Cardiac muscle cell (in vitro differentiated cells and primary cell): ENCODE data around the gene HTR2A. TPM values are rescaled to one million over a fixed set of nuclear protein-coding genes. Genes with fewer than 3 reads are reported as not detected.

ENCODE experiments used
- DNase-seq, 2 donors: peaks; one replicate each; pipeline versions ENCODE4 v3.0.0 to v3.0.0-alpha.2; 2010 to 2017; ENCODE audit warnings: low read depth in 1 of 2, low spot score in 1 of 2
- H3K27ac ChIP-seq: fragments of 200-600 bp; sonication (generic); 2 replicates; pipeline ENCODE4 v1.5.1; 2016
- H3K27me3 ChIP-seq: fragments of 200-600 bp; sonication (generic); 2 replicates; pipeline ENCODE4 v1.6.0; 2016; ENCODE audit warnings: control low read depth
- H3K36me3 ChIP-seq: fragments of 200-600 bp; sonication (generic); 2 replicates; pipeline ENCODE4 v1.5.1; 2016; ENCODE audit warnings: control low read depth
- H3K4me1 ChIP-seq: fragments of 200-600 bp; sonication (generic); 2 replicates; pipeline ENCODE4 v1.8.1; 2017; ENCODE audit warnings: low read depth, mild to moderate bottlenecking, mixed run types
- H3K4me3 ChIP-seq: fragments of 200-600 bp; sonication (generic); 2 replicates; pipeline ENCODE4 v1.5.1; 2016; ENCODE audit warnings: mild to moderate bottlenecking
- H3K9me3 ChIP-seq: fragments of 200-600 bp; sonication (generic); 2 replicates; pipeline ENCODE4 v1.5.1; 2017; ENCODE audit warnings: low read depth, mild to moderate bottlenecking, control low read depth
- polyA plus RNA-seq: library from polyadenylated mRNA; unstranded; fragments of >200 nt; fragmentation: Nextera tagmentation; extraction: Ambion mirVana; gene quantifications from 2 replicates; pipeline ENCODE4 v1.2.1, GENCODE V29; 2016
- total RNA-seq: library from RNA; depleted of rRNA; stranded (reverse); fragments of >200 nt; gene quantifications from 2 replicates; pipeline ENCODE4 v1.2.3, GENCODE V29; 2016
- TF ChIP-seq, protein P1 (sequence below): IDR thresholded peaks from 2 replicates; pipeline ENCODE4 v1.5.1; 2012; ENCODE audit warnings: low read depth, mild to moderate bottlenecking, low read length

Gene HTR2A
- total and polyA plus RNA-seq, 2 experiments from 2014 or later: not detected

DNA sequence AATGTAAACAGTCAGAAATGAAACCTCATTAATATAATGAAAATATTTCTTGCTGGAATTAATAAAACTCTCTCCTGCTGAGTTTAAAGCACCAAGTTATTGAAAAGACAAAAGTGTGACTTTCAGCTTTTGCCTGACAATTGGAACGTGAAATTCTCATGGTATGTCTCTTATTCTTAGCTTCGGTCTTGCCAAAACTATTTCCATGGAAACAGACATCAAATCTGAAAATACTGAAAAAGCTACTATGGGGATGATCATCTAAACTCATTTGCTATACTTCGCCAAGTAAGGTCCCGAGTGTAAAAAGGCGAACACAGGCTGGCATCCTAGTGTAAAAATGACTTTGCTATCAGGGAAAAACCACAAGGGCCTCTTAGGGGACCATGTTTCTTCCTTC lies 22.8 kb downstream of the HTR2A start:
- Histone ChIP-seq H3K27ac (no peak overlapping the region), H3K4me3 (no peak overlapping the region), H3K27me3 (no peaks in the 10 kb centered on the region), H3K9me3 (no peaks in the 10 kb centered on the region), H3K36me3 (no peaks in the 10 kb centered on the region), H3K4me1 (no peaks in the 10 kb centered on the region)
- TF ChIP-seq, protein P1, sequence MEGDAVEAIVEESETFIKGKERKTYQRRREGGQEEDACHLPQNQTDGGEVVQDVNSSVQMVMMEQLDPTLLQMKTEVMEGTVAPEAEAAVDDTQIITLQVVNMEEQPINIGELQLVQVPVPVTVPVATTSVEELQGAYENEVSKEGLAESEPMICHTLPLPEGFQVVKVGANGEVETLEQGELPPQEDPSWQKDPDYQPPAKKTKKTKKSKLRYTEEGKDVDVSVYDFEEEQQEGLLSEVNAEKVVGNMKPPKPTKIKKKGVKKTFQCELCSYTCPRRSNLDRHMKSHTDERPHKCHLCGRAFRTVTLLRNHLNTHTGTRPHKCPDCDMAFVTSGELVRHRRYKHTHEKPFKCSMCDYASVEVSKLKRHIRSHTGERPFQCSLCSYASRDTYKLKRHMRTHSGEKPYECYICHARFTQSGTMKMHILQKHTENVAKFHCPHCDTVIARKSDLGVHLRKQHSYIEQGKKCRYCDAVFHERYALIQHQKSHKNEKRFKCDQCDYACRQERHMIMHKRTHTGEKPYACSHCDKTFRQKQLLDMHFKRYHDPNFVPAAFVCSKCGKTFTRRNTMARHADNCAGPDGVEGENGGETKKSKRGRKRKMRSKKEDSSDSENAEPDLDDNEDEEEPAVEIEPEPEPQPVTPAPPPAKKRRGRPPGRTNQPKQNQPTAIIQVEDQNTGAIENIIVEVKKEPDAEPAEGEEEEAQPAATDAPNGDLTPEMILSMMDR: no peak
- DNase-seq: no peak

DNA sequence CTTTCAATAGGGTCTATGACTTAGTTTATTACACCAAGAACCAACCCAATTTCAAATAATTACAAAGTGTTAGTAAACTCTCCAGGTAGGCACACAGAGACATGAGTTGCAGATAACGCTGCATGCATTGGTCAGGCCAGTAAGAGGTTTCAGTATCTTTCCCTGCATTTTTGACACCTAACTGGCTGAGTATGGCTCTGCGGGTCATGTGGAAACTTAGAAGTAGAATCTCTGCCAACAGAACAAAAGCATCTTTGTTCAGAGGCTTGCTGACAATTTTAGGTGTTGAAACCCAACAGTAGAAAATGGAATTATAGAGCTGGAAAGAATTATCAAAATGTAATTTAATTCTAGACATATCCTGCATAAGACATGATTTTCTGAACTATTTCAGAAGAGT lies 25.3 kb downstream of the HTR2A start:
- TF ChIP-seq, protein P1: no peak
- Histone ChIP-seq H3K36me3 (no peaks in the 10 kb centered on the region), H3K27ac (no peak overlapping the region), H3K27me3 (no peaks in the 10 kb centered on the region), H3K9me3 (no peaks in the 10 kb centered on the region), H3K4me1 (no peaks in the 10 kb centered on the region), H3K4me3 (no peak overlapping the region)
- DNase-seq: peak in 1 of 2 donors; percentile 55

DNA sequence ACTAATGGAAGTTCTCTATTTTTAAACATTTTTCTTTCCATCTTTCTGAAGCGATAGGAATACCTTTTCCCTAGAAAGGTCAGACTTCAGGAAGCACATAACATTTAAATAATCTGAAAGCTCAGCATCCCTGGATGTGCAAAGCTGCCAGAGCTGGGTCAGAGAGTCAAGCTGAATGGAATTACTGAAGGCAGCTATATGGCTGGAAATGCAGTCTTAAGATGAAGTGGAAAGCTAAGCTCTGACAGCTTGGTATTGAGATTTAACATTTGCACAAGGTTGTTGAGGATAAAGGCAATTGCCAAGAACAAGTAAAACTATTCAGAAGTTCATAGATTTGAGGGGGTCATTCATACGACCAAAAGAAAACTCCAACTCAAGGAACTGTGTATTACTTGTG lies 28.8 kb downstream of the HTR2A start:
- no peak overlapping the region for H3K4me3 ChIP-seq
- no peaks in the 10 kb centered on the region for H3K27me3 ChIP-seq
- H3K9me3 ChIP-seq: no peaks in the 10 kb centered on the region
- no peaks in the 10 kb centered on the region for H3K36me3 ChIP-seq
- TF ChIP-seq, protein P1: no peak
- no peak for DNase-seq
- no peaks in the 10 kb centered on the region for H3K4me1 ChIP-seq
- no peak overlapping the region for H3K27ac ChIP-seq

DNA sequence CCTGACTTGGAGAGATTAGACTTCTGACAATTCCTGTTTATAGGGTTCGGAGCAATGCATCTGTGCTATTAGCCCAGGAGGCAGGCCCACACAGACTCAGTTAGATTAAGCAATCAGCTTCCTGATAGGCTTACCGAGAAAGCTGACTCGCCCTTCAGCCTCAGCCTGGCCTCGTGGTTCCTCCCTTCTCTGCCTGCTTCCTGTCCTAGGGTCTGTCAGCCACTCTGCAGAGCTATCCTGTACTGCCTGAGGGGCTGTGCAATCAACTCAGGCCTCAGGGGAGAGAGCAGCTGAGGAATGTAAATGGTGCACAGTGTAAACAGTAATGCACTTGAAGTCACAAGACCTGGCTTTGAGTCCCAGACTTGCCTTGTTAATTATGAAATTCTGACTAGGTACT lies 30.7 kb downstream of the HTR2A start:
- Histone ChIP-seq H3K4me3 (no peak overlapping the region), H3K4me1 (no peaks in the 10 kb centered on the region), H3K9me3 (no peaks in the 10 kb centered on the region), H3K27me3 (no peaks in the 10 kb centered on the region), H3K27ac (no peak overlapping the region), H3K36me3 (no peaks in the 10 kb centered on the region)
- DNase-seq: peak; percentile 24 to 85
- TF ChIP-seq, protein P1: no peak

DNA sequence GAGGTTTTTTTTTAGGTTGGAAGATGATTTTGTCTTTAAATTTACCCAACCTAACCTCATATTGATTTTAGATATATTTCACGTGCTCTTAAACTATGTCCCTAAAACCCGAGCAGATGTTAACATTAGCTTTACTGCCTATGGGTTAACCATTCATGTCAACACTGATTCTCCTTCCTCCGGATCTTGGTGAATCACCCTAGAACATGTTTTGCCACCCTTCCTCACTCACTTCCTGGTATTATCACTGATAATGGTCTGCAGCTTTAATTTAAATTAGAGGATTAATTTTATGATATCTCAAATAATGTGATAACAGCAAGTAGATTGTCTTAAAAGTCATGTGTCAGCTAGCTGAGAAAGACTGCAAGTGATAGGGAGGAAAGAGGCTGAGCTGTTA lies 31.9 kb downstream of the HTR2A start:
- Histone ChIP-seq H3K4me1 (no peaks in the 10 kb centered on the region), H3K36me3 (no peaks in the 10 kb centered on the region), H3K4me3 (no peak overlapping the region), H3K27me3 (no peaks in the 10 kb centered on the region), H3K27ac (no peak overlapping the region), H3K9me3 (no peaks in the 10 kb centered on the region)
- DNase-seq: no peak
- TF ChIP-seq, protein P1: no peak

DNA sequence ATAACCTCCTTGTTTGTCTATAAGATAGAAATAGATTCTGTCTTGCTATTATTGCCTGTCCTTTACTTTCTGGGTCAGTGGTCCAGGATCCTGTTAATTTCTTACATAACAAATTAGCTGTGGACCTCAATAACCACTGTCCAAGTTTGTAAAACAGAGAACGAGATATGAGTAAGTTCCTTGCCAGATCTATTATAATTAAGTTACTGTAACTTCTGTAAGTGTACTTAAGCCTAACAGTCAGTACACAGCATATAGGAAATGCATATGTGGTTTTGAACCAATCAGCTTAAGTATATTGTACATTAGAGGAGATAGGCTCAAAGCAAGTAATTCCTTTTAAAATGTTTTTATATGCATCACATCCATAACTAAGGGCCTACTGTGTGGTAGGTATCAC lies 34.9 kb downstream of the HTR2A start:
- Histone ChIP-seq H3K36me3 (no peaks in the 10 kb centered on the region), H3K27ac (no peak overlapping the region), H3K4me1 (no peaks in the 10 kb centered on the region), H3K27me3 (no peaks in the 10 kb centered on the region), H3K4me3 (no peak overlapping the region), H3K9me3 (no peaks in the 10 kb centered on the region)
- DNase-seq: no peak
- TF ChIP-seq, protein P1: no peak
